Activated T-cell treated with anti-CD3 and anti-CD28 coated beads, Interleukin-2, amount 50 U/mL, for 4 hours (primary cell): Measurements from ENCODE around the gene CACNA1H. TPM values are rescaled to one million over a fixed set of nuclear protein-coding genes. Genes with fewer than 3 reads are reported as not detected.

Experiments used
- ATAC-seq, 2 donors: fragments of 200-7000 bp; cut with Tn5 transposase; one replicate each; pipeline ENCODE4 v1.10.0; 2021
- DNase-seq: peaks from one replicate; pipeline ENCODE4 v3.0.0-alpha.2; 2020
- H3K27me3 Mint-ChIP-seq: one replicate; pipeline ENCODE4 v1.8.0; 2021; ENCODE audit warnings: low read depth, mixed read lengths
- H3K36me3 Mint-ChIP-seq: one replicate; pipeline ENCODE4 v1.8.0; 2022; ENCODE audit warnings: mixed read lengths; ENCODE audit not compliant: insufficient read depth
- H3K4me1 Mint-ChIP-seq: one replicate; pipeline ENCODE4 v1.8.0; 2021; ENCODE audit warnings: low read depth, mixed read lengths
- H3K4me3 Mint-ChIP-seq: one replicate; pipeline ENCODE4 v1.8.0; 2021; ENCODE audit warnings: mild to moderate bottlenecking, moderate library complexity, mixed read lengths
- H3K9me3 Mint-ChIP-seq: one replicate; pipeline ENCODE4 v1.8.0; 2021; ENCODE audit warnings: mixed read lengths
- total RNA-seq, 3 donors: library from RNA; stranded (reverse); gene quantifications; one replicate each; pipeline ENCODE4 v1.2.1, GENCODE V29; 2021

Gene CACNA1H
- total RNA-seq, 3 donors from 2014 or later: 0.34 to 0.51 (median 0.41) TPM

GRCh38 chr16:1164382-1164781 is 11.5 kb downstream of the CACNA1H start:
- H3K4me3 Mint-ChIP-seq: no peak overlapping the region
- no peaks in the 10 kb centered on the region for H3K9me3 Mint-ChIP-seq
- DNase-seq (no peak), ATAC-seq (no peak)
- peaks cover 6% of the 10 kb centered on the region for H3K27me3 Mint-ChIP-seq
- no peaks in the 10 kb centered on the region for H3K4me1 Mint-ChIP-seq
- no peaks in the 10 kb centered on the region for H3K36me3 Mint-ChIP-seq

- no peaks in the 10 kb centered on the region for H3K9me3 Mint-ChIP-seq
These were observed 12.1 kb downstream of the CACNA1H start for GRCh38 chr16:1164975-1165374.

GRCh38 chr16:1165511-1165910 is 12.6 kb downstream of the CACNA1H start:
- H3K4me1 Mint-ChIP-seq: no peaks in the 10 kb centered on the region
- H3K27me3 Mint-ChIP-seq: peaks cover 1% of the 10 kb centered on the region
- no peaks in the 10 kb centered on the region for H3K36me3 Mint-ChIP-seq
- H3K4me3 Mint-ChIP-seq: no peak overlapping the region
- ATAC-seq (no peak), DNase-seq (no peak)
- no peaks in the 10 kb centered on the region for H3K9me3 Mint-ChIP-seq

More at GRCh38 chr16:1164975-1165374, 12.1 kb downstream of the CACNA1H start:
- H3K36me3 Mint-ChIP-seq: no peaks in the 10 kb centered on the region
- H3K27me3 Mint-ChIP-seq: peaks cover 3% of the 10 kb centered on the region
- H3K4me3 Mint-ChIP-seq: no peak overlapping the region
- no peaks in the 10 kb centered on the region for H3K4me1 Mint-ChIP-seq
- ATAC-seq (no peak), DNase-seq (no peak)

- ATAC-seq: no peak
- DNase-seq: no peak
- H3K9me3 Mint-ChIP-seq: no peaks in the 10 kb centered on the region
- no peaks in the 10 kb centered on the region for H3K4me1 Mint-ChIP-seq
- H3K27me3 Mint-ChIP-seq: peaks cover 2% of the 10 kb centered on the region
- H3K4me3 Mint-ChIP-seq: no peak overlapping the region
- no peaks in the 10 kb centered on the region for H3K36me3 Mint-ChIP-seq
These were observed 14.6 kb downstream of the CACNA1H start for GRCh38 chr16:1167276-1168107.

GRCh38 chr16:1168837-1169236 is 15.9 kb downstream of the CACNA1H start:
- Mint-ChIP-seq H3K27me3 (peaks cover 2% of the 10 kb centered on the region), H3K4me3 (no peak overlapping the region), H3K4me1 (no peaks in the 10 kb centered on the region), H3K36me3 (no peaks in the 10 kb centered on the region), H3K9me3 (no peaks in the 10 kb centered on the region)
- DNase-seq (no peak), ATAC-seq (no peak)

GRCh38 chr16:1169285-1170075 is 16.6 kb downstream of the CACNA1H start:
- DNase-seq (no peak), ATAC-seq (no peak)
- Mint-ChIP-seq H3K27me3 (peaks cover 2% of the 10 kb centered on the region), H3K4me1 (no peaks in the 10 kb centered on the region), H3K4me3 (no peak overlapping the region), H3K36me3 (no peaks in the 10 kb centered on the region), H3K9me3 (no peaks in the 10 kb centered on the region)

- Mint-ChIP-seq H3K9me3 (no peaks in the 10 kb centered on the region), H3K4me1 (no peaks in the 10 kb centered on the region), H3K27me3 (peaks cover 2% of the 10 kb centered on the region), H3K4me3 (no peak overlapping the region), H3K36me3 (no peaks in the 10 kb centered on the region)
- ATAC-seq (no peak), DNase-seq (no peak)
These were observed 17.1 kb downstream of the CACNA1H start for GRCh38 chr16:1170076-1170418.

GRCh38 chr16:1171001-1171400 is 18.1 kb downstream of the CACNA1H start:
- no peaks in the 10 kb centered on the region for H3K4me1 Mint-ChIP-seq

GRCh38 chr16:1171854-1172428 is 19.0 kb downstream of the CACNA1H start:
- ATAC-seq: no peak

More at GRCh38 chr16:1171001-1171400, 18.1 kb downstream of the CACNA1H start:
- no peaks in the 10 kb centered on the region for H3K9me3 Mint-ChIP-seq
- no peak for DNase-seq
- peaks cover 2% of the 10 kb centered on the region for H3K27me3 Mint-ChIP-seq
- no peaks in the 10 kb centered on the region for H3K36me3 Mint-ChIP-seq
- no peak overlapping the region for H3K4me3 Mint-ChIP-seq
- ATAC-seq: no peak

GRCh38 chr16:1172651-1173050 is 19.7 kb downstream of the CACNA1H start:
- Mint-ChIP-seq H3K4me3 (no peak overlapping the region), H3K9me3 (no peaks in the 10 kb centered on the region), H3K27me3 (peaks cover 3% of the 10 kb centered on the region), H3K4me1 (no peaks in the 10 kb centered on the region), H3K36me3 (no peaks in the 10 kb centered on the region)
- DNase-seq (no peak), ATAC-seq (no peak)

More at GRCh38 chr16:1171854-1172428, 19.0 kb downstream of the CACNA1H start:
- peaks cover 2% of the 10 kb centered on the region for H3K27me3 Mint-ChIP-seq
- no peaks in the 10 kb centered on the region for H3K36me3 Mint-ChIP-seq
- no peak overlapping the region for H3K4me3 Mint-ChIP-seq
- H3K4me1 Mint-ChIP-seq: no peaks in the 10 kb centered on the region
- no peaks in the 10 kb centered on the region for H3K9me3 Mint-ChIP-seq
- no peak for DNase-seq

- no peaks in the 10 kb centered on the region for H3K36me3 Mint-ChIP-seq
- no peak for DNase-seq
- ATAC-seq: no peak
- H3K4me3 Mint-ChIP-seq: no peak overlapping the region
- H3K9me3 Mint-ChIP-seq: no peaks in the 10 kb centered on the region
- no peaks in the 10 kb centered on the region for H3K4me1 Mint-ChIP-seq
- peaks cover 3% of the 10 kb centered on the region for H3K27me3 Mint-ChIP-seq
These were observed 21.0 kb downstream of the CACNA1H start for GRCh38 chr16:1173788-1174451.

- Mint-ChIP-seq H3K36me3 (no peaks in the 10 kb centered on the region), H3K4me1 (no peaks in the 10 kb centered on the region)
These were observed 21.8 kb downstream of the CACNA1H start for GRCh38 chr16:1174477-1175357.

GRCh38 chr16:1175566-1176279 is 22.8 kb downstream of the CACNA1H start:
- H3K4me3 Mint-ChIP-seq: no peak overlapping the region
- no peaks in the 10 kb centered on the region for H3K4me1 Mint-ChIP-seq
- H3K36me3 Mint-ChIP-seq: no peaks in the 10 kb centered on the region
- H3K27me3 Mint-ChIP-seq: peaks cover 2% of the 10 kb centered on the region
- H3K9me3 Mint-ChIP-seq: no peaks in the 10 kb centered on the region
- ATAC-seq (no peak), DNase-seq (no peak)

More at GRCh38 chr16:1174477-1175357, 21.8 kb downstream of the CACNA1H start:
- H3K27me3 Mint-ChIP-seq: peaks cover 3% of the 10 kb centered on the region
- H3K9me3 Mint-ChIP-seq: no peaks in the 10 kb centered on the region
- ATAC-seq (no peak), DNase-seq (no peak)
- H3K4me3 Mint-ChIP-seq: no peak overlapping the region
